ENCODE measurements around the gene QRFP. TPM values are rescaled to one million over a fixed set of nuclear protein-coding genes. Genes with fewer than 3 reads are reported as not detected.
"Not testable (repeated sequence)": the region's sequence is repeated elsewhere in the genome, so short reads cannot be mapped to it uniquely, and the experiment has no call there.

The QRFP gene
- total RNA-seq, 1 experiment from 2014 or later: not detected

DNA sequence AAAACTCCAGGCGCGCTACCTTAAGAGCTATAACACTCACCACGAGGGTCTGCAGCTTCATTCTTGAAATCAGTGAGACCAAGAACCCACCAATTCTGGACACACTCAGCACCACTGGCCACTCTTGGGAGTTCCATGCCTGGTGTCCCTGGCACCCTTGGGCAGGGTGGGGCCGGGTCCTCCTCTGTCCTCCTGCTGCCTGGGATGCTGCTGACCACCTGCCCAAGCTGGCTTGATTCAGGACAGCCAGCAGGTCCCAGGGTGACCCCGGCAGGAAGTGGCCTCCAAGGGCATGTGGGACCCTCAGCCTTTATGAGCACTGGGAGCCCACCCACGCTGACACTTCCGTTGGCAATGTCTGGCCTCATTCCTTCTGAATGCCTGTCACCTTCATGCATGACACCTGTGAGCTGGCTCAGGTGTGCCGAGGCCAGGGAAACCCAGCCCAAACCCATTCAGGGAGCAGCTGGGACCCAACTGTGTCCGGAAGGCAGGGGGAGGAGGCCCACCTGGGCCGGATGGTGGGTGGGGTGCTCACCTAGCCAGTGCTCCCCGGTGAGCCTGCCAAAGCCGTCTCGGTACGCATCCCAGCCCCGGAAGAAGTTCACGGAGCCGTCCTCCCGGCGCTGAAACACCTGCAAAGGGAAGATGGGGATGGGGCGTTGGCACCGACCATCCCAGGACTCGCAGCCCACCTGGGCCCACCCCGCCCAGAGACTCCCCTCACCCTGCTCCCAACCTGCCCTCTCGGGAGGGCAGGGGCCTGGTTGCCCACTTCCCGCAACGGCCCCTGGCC, 14.8 kb upstream of the QRFP start:
- H3K4me3 ChIP-seq (ENCODE audit: low read length): no peak overlapping the region
- H3F3A ChIP-seq (ENCODE audit: low read length, unreplicated experiment): no peaks in the 10 kb centered on the region
- DNase-seq: no peak
- H3K27ac ChIP-seq (ENCODE audit: low read length): no peak overlapping the region
- H3K79me2 ChIP-seq (ENCODE audit: low read length): no peaks in the 10 kb centered on the region
- no peak for ATAC-seq
- no TSS peak for BruUV-seq (replicated peaks)
- H3K9me2 ChIP-seq (replicated peaks; ENCODE audit: low read length): no peaks in the 10 kb centered on the region
- CTCF ChIA-PET: no interaction called here
- H3K27me3 ChIP-seq (ENCODE audit: low read length): no peaks in the 10 kb centered on the region
- H3K9me3 ChIP-seq (ENCODE audit: low read length): no peaks in the 10 kb centered on the region
- POLR2A ChIA-PET (ENCODE audit: unreplicated experiment): no interaction called here
- H3K4me2 ChIP-seq (ENCODE audit: low read length): no peak overlapping the region
- no peaks in the 10 kb centered on the region for H4K20me1 ChIP-seq (ENCODE audit: low read length)
- H3K9ac ChIP-seq (ENCODE audit: low read length): no peak overlapping the region
- H3K36me3 ChIP-seq (ENCODE audit: low read depth, low read length): no peaks in the 10 kb centered on the region
- intact Hi-C loops (cut with micrococcal nuclease): no loop called here
- peaks cover 11% of the 10 kb centered on the region for H3K4me1 ChIP-seq (ENCODE audit: insufficient read depth, low read length)
- TF ChIP-seq, protein P1, sequence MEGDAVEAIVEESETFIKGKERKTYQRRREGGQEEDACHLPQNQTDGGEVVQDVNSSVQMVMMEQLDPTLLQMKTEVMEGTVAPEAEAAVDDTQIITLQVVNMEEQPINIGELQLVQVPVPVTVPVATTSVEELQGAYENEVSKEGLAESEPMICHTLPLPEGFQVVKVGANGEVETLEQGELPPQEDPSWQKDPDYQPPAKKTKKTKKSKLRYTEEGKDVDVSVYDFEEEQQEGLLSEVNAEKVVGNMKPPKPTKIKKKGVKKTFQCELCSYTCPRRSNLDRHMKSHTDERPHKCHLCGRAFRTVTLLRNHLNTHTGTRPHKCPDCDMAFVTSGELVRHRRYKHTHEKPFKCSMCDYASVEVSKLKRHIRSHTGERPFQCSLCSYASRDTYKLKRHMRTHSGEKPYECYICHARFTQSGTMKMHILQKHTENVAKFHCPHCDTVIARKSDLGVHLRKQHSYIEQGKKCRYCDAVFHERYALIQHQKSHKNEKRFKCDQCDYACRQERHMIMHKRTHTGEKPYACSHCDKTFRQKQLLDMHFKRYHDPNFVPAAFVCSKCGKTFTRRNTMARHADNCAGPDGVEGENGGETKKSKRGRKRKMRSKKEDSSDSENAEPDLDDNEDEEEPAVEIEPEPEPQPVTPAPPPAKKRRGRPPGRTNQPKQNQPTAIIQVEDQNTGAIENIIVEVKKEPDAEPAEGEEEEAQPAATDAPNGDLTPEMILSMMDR (conservative IDR thresholded peaks at IDR 0.05; ENCODE audit: low read depth, low read length): no peak
- TF ChIP-seq EZH2phosphoT487 (IDR thresholded peaks at IDR 0.05; ENCODE audit: borderline replicate concordance, low read length): no peak
- no peak for TF ChIP-seq EZH2 (IDR thresholded peaks at IDR 0.05; ENCODE audit: low read length, unreplicated experiment)
- no peak overlapping the region for H2AFZ ChIP-seq (ENCODE audit: low read length)

GRCh38 chr9:130910670-130911069, 14.1 kb upstream of the QRFP start:
- H3K4me3 ChIP-seq (ENCODE audit: low read length); BruUV-seq (replicated peaks); H3K27ac ChIP-seq (ENCODE audit: low read length); H3K36me3 ChIP-seq (ENCODE audit: low read depth, low read length); H3F3A ChIP-seq (ENCODE audit: low read length, unreplicated experiment); CTCF ChIA-PET; POLR2A ChIA-PET (ENCODE audit: unreplicated experiment); H3K27me3 ChIP-seq (ENCODE audit: low read length); H3K4me2 ChIP-seq (ENCODE audit: low read length); H2AFZ ChIP-seq (ENCODE audit: low read length); ATAC-seq; H3K9me2 ChIP-seq (replicated peaks; ENCODE audit: low read length); intact Hi-C loops (cut with micrococcal nuclease); DNase-seq; H3K9ac ChIP-seq (ENCODE audit: low read length); H4K20me1 ChIP-seq (ENCODE audit: low read length); H3K9me3 ChIP-seq (ENCODE audit: low read length); H3K79me2 ChIP-seq (ENCODE audit: low read length): not testable (repeated sequence)
- H3K4me1 ChIP-seq (ENCODE audit: insufficient read depth, low read length): peaks cover 11% of the 10 kb centered on the region

DNA sequence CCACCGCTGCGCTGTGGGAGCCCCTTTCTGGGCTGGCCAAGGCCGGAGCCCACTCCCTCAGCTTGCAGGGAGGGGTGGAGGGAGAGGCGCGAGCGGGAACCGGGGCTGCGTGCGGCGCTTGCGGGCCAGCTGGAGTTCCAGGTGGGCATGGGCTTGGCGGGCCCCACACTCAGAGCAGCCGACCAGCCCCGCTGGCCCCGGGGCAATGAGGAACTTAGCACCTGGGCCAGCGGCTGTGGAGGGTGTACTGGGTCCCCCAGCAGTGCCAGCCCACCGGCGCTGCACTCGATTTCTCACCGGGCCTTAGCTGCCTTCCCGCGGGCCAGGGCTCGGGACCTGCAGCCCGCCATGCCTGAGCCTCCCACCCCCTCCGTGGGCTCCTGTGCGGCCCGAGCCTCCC, 13.4 kb upstream of the QRFP start:
- H4K20me1 ChIP-seq (ENCODE audit: low read length); H3K9ac ChIP-seq (ENCODE audit: low read length); CTCF ChIA-PET; H3K4me2 ChIP-seq (ENCODE audit: low read length); POLR2A ChIA-PET (ENCODE audit: unreplicated experiment); H3K4me3 ChIP-seq (ENCODE audit: low read length); DNase-seq; H3K79me2 ChIP-seq (ENCODE audit: low read length); ATAC-seq; H3K9me2 ChIP-seq (replicated peaks; ENCODE audit: low read length); H2AFZ ChIP-seq (ENCODE audit: low read length); H3K27ac ChIP-seq (ENCODE audit: low read length); BruUV-seq (replicated peaks); intact Hi-C loops (cut with micrococcal nuclease); H3K27me3 ChIP-seq (ENCODE audit: low read length); H3K9me3 ChIP-seq (ENCODE audit: low read length); H3F3A ChIP-seq (ENCODE audit: low read length, unreplicated experiment); H3K36me3 ChIP-seq (ENCODE audit: low read depth, low read length): not testable (repeated sequence)
- H3K4me1 ChIP-seq (ENCODE audit: insufficient read depth, low read length): peaks cover 11% of the 10 kb centered on the region

DNA sequence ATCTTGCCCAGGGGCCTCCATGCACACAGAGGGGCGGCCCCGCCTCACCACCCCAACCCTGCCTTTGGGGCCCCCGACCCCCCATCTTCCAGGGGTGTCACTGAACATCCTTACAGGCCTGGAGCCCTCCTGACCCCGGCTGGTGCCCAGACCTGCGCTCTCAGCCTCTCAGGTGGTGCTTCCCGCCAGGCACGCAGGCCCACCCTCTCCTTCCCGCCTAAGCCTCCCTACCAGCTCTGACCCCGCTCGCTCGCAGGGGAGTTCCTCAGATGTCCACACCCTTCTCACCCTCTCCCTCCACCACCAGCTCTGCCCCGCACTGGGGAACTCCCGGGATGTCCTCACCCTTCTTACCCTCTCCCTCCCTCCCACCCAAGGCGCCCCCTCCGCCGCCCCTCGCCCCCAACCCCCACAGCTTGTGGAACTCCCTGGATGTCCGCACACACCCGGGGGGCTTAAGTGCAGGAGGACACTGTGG, 12.3 kb upstream of the QRFP start:
- CTCF ChIA-PET: no interaction called here
- no peaks in the 10 kb centered on the region for H3K9me2 ChIP-seq (replicated peaks; ENCODE audit: low read length)
- intact Hi-C loops (cut with micrococcal nuclease): no loop called here
- H3K4me2 ChIP-seq (ENCODE audit: low read length): no peak overlapping the region
- POLR2A ChIA-PET (ENCODE audit: unreplicated experiment): no interaction called here
- H3K9me3 ChIP-seq (ENCODE audit: low read length): no peaks in the 10 kb centered on the region
- no peak for DNase-seq
- no peaks in the 10 kb centered on the region for H3K36me3 ChIP-seq (ENCODE audit: low read depth, low read length)
- H3F3A ChIP-seq (ENCODE audit: low read length, unreplicated experiment): no peaks in the 10 kb centered on the region
- BruUV-seq (replicated peaks): no TSS peak
- no peak overlapping the region for H3K4me3 ChIP-seq (ENCODE audit: low read length)
- TF ChIP-seq EZH2 (IDR thresholded peaks at IDR 0.05; ENCODE audit: low read length, unreplicated experiment) (no peak), EZH2phosphoT487 (IDR thresholded peaks at IDR 0.05; ENCODE audit: borderline replicate concordance, low read length) (no peak)
- TF ChIP-seq, protein P1 (conservative IDR thresholded peaks at IDR 0.05; ENCODE audit: low read depth, low read length): no peak
- no peak for ATAC-seq
- no peak overlapping the region for H3K9ac ChIP-seq (ENCODE audit: low read length)
- no peak overlapping the region for H2AFZ ChIP-seq (ENCODE audit: low read length)
- no peak overlapping the region for H3K27ac ChIP-seq (ENCODE audit: low read length)
- H3K27me3 ChIP-seq (ENCODE audit: low read length): no peaks in the 10 kb centered on the region
- no peaks in the 10 kb centered on the region for H3K79me2 ChIP-seq (ENCODE audit: low read length)
- no peaks in the 10 kb centered on the region for H4K20me1 ChIP-seq (ENCODE audit: low read length)
- peaks cover 11% of the 10 kb centered on the region for H3K4me1 ChIP-seq (ENCODE audit: insufficient read depth, low read length)
